22Rv1 (cell line): ENCODE results near the gene ALPL.

ENCODE experiments used
- H3K27ac ChIP-seq: fragments of 450-650 bp; 2 replicates; pipeline ENCODE4 v1.5.1; 2017
- CTCF ChIP-seq: fragments of 450-650 bp; IDR thresholded peaks from 2 replicates; pipeline ENCODE4 v1.5.1; 2017; ENCODE audit warnings: mild to moderate bottlenecking
- ZFX ChIP-seq: fragments of 450-650 bp; IDR thresholded peaks from 2 replicates; pipeline ENCODE4 v1.6.1; 2017; ENCODE audit warnings: antibody characterized with exemption, borderline replicate concordance

ALPL gene

DNA sequence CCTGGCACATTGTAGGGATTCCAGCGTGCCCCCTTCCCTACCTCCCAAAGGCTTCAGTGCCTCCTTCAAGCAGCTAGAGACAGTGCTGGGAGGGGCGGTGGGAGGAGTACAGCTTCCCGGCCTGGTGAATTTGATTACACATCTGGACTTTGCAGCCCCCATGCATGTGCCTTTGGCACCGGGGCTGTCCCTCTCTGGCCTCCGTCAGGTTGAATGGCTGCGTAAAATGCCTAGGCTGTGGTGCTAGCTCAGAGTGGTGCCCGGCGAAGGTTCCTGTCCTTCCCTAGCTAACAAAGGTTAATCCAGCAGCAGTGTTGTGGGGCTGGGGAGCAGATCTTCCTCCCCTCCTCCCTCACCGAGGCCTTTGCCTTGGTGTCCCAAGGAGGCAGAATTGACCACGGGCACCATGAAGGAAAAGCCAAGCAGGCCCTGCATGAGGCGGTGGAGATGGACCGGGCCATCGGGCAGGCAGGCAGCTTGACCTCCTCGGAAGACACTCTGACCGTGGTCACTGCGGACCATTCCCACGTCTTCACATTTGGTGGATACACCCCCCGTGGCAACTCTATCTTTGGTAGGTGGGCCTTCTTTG, 66.2 kb downstream of the ALPL start:
- no peak for TF ChIP-seq ZFX

DNA sequence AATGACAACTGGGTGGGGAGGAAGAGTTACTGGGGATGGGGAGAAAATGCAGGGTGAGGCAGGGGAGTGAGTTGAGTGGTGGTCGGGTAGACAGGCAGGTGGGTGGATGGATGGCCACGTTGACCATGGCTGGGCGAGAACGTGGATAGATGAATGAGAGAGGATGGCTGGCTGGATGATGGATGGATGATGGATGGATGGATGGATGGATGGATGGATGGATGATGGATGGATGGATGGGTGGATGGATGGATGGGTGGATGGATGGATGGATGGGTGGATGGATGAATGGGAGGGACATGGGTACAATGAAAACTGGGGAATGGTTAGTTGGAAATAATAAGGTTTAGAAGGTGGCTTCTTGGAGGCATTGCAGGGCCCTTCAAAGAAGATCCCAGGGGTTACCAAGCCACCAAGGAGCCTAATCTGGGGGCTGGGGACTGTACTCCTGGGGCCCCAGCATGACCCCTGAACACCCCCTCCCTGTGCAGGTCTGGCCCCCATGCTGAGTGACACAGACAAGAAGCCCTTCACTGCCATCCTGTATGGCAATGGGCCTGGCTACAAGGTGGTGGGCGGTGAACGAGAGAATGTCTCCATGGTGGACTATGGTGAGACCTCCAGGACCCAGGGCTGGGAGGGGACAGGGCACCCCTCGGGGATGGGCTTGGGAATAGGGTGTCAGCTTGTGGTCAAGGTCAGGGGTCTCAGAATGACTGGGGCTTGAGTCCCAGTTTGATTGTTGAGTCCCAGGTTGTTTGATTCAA, 67.0 kb downstream of the ALPL start:
- no peak for TF ChIP-seq ZFX
- no peak for TF ChIP-seq CTCF

More for the DNA sequence above, 66.2 kb downstream of the ALPL start:
- no peak overlapping the region for H3K27ac ChIP-seq

GRCh38 chr1:21576798-21577187, 67.6 kb downstream of the ALPL start:
- TF ChIP-seq ZFX (no peak), CTCF (no peak)
- H3K27ac ChIP-seq, result no peak overlapping the region

More for the DNA sequence above, 67.0 kb downstream of the ALPL start:
- no peak overlapping the region for H3K27ac ChIP-seq

DNA sequence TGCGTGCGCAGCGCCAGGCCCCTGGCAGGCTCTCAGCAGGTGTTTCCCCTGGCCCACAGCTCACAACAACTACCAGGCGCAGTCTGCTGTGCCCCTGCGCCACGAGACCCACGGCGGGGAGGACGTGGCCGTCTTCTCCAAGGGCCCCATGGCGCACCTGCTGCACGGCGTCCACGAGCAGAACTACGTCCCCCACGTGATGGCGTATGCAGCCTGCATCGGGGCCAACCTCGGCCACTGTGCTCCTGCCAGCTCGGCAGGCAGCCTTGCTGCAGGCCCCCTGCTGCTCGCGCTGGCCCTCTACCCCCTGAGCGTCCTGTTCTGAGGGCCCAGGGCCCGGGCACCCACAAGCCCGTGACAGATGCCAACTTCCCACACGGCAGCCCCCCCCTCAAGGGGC, 68.1 kb downstream of the ALPL start:
- H3K27ac ChIP-seq, result no peak overlapping the region
- TF ChIP-seq CTCF (no peak), ZFX (no peak)

DNA sequence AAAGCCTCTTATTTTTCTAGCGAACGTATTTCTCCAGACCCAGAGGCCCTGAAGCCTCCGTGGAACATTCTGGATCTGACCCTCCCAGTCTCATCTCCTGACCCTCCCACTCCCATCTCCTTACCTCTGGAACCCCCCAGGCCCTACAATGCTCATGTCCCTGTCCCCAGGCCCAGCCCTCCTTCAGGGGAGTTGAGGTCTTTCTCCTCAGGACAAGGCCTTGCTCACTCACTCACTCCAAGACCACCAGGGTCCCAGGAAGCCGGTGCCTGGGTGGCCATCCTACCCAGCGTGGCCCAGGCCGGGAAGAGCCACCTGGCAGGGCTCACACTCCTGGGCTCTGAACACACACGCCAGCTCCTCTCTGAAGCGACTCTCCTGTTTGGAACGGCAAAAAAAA, 68.7 kb downstream of the ALPL start:
- no peak for TF ChIP-seq CTCF
- TF ChIP-seq ZFX, result no peak
- no peak overlapping the region for H3K27ac ChIP-seq

DNA sequence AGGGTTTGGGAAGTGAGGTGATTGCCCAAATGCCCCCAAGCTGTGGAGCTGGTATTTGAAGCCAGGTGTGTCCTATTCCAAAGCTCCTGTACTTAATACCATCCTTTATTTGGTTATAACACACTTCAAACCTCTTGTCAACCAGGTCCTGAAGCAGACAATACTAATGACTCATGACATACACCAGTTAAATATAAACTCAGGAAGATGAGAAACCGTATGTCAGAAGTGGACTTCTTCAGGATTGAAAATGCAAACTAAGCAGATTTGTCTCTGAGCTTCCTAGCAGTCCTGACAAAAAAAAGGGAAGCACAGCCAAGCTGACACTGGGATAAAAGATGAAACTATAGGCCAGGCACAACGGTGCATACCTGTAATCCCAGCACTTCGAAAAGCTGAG, 70.6 kb downstream of the ALPL start:
- no peak for TF ChIP-seq ZFX
- no peak for TF ChIP-seq CTCF
- no peak overlapping the region for H3K27ac ChIP-seq

DNA sequence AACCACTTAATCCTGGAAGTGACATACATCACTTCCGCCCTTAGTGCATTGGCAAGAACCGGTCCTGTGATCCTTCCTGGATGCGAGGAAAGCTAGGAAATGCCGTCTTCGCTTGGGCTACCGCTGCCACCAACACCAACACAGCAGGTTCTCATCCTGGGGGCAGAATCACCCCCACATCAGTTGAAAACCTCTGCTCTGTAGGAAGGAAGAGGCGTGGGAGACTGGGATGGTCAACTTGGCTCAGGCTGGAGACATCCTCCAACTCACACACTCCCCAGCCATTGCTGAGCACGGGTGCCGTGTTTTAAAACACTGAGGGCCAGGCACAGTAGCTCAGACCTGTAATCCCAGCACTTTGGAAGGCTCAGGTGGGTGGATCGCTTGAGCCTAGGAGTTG, 74.9 kb downstream of the ALPL start:
- TF ChIP-seq CTCF, result no peak
- TF ChIP-seq ZFX, result no peak

More for the DNA sequence above, 74.9 kb downstream of the ALPL start:
- H3K27ac ChIP-seq, result no peak overlapping the region
